ENCODE results near the gene PTPRM.

PTPRM gene

GRCh38 chr18:7809455-7809854, 242.3 kb downstream of the PTPRM start:
- DNase-seq (ENCODE audit: low read depth): no peak

- no peak for DNase-seq (ENCODE audit: low read depth)
Measured at GRCh38 chr18:7809978-7810377, 242.9 kb downstream of the PTPRM start.

GRCh38 chr18:7812431-7813063, 245.4 kb downstream of the PTPRM start:
- DNase-seq (ENCODE audit: low read depth): no peak

- no peak for DNase-seq (ENCODE audit: low read depth)
Measured at GRCh38 chr18:7813131-7813530, 246.0 kb downstream of the PTPRM start.

- DNase-seq (ENCODE audit: low read depth): no peak
Measured at GRCh38 chr18:7814754-7815315, 247.7 kb downstream of the PTPRM start.

GRCh38 chr18:7815787-7816186, 248.7 kb downstream of the PTPRM start:
- DNase-seq (ENCODE audit: low read depth): no peak

GRCh38 chr18:7817575-7818230, 250.6 kb downstream of the PTPRM start:
- DNase-seq (ENCODE audit: low read depth): no peak

- DNase-seq (ENCODE audit: low read depth): no peak
Measured at GRCh38 chr18:7821784-7822183, 254.7 kb downstream of the PTPRM start.

GRCh38 chr18:7822435-7823331, 255.6 kb downstream of the PTPRM start:
- DNase-seq (ENCODE audit: low read depth): no peak

- no peak for DNase-seq (ENCODE audit: low read depth)
Measured at GRCh38 chr18:7824970-7825369, 257.9 kb downstream of the PTPRM start.

GRCh38 chr18:7830468-7830867, 263.4 kb downstream of the PTPRM start:
- no peak for DNase-seq (ENCODE audit: low read depth)

GRCh38 chr18:7839548-7839947, 272.4 kb downstream of the PTPRM start:
- no peak for DNase-seq (ENCODE audit: low read depth)

- DNase-seq (ENCODE audit: low read depth): no peak
Measured at GRCh38 chr18:7840411-7840810, 273.3 kb downstream of the PTPRM start.

GRCh38 chr18:7844017-7844416, 276.9 kb downstream of the PTPRM start:
- DNase-seq (ENCODE audit: low read depth): no peak

GRCh38 chr18:7844418-7844817, 277.3 kb downstream of the PTPRM start:
- no peak for DNase-seq (ENCODE audit: low read depth)

GRCh38 chr18:7846335-7846734, 279.2 kb downstream of the PTPRM start:
- DNase-seq (ENCODE audit: low read depth): no peak

GRCh38 chr18:7847357-7848053, 280.4 kb downstream of the PTPRM start:
- no peak for DNase-seq (ENCODE audit: low read depth)

GRCh38 chr18:7848054-7848412, 280.9 kb downstream of the PTPRM start:
- DNase-seq (ENCODE audit: low read depth): no peak

- no peak for DNase-seq (ENCODE audit: low read depth)
Measured at GRCh38 chr18:7850446-7850845, 283.3 kb downstream of the PTPRM start.

- no peak for DNase-seq (ENCODE audit: low read depth)
Measured at GRCh38 chr18:7855028-7855427, 287.9 kb downstream of the PTPRM start.

- no peak for DNase-seq (ENCODE audit: low read depth)
Measured at GRCh38 chr18:7855671-7856070, 288.6 kb downstream of the PTPRM start.

GRCh38 chr18:7856116-7856515, 289.0 kb downstream of the PTPRM start:
- DNase-seq (ENCODE audit: low read depth): no peak
